ENCODE results near the gene LZTFL1. TPM values are rescaled to one million over a fixed set of nuclear protein-coding genes. Genes with fewer than 3 reads are reported as not detected.

LZTFL1 gene
- total RNA-seq, 1 experiment from 2014 or later = 21.0 TPM

- intact Hi-C loops (cut with micrococcal nuclease) = no loop called here
- no peak for ATAC-seq
- Histone ChIP-seq H3K4me3 (replicated peaks in 1 of 2; ENCODE audit: low read depth in 1 of 2, low read length in 2 of 2) (no peak overlapping the region), H3K9ac (ENCODE audit: low read length) (no peak overlapping the region), H3K36me3 (ENCODE audit: control insufficient read depth in 1 of 2, insufficient read depth in 2 of 2, low read length in 2 of 2) (no peaks in the 10 kb centered on the region), H3K27me3 (ENCODE audit: insufficient read depth, low read length) (no peaks in the 10 kb centered on the region), H2AFZ (ENCODE audit: low read depth, low read length, poor library complexity, severe bottlenecking) (no peak overlapping the region), H3K27ac (ENCODE audit: low read depth, low read length) (no peak overlapping the region), H3K9me3 (ENCODE audit: control insufficient read depth in 1 of 2, insufficient read depth in 1 of 2, low read depth in 1 of 2, low read length in 2 of 2) (no peaks in the 10 kb centered on the region), H3K4me1 (ENCODE audit: control insufficient read depth in 1 of 2, insufficient read depth in 2 of 2, low read length in 2 of 2) (no peaks in the 10 kb centered on the region), H3K4me2 (ENCODE audit: low read length) (no peak overlapping the region), H3K79me2 (ENCODE audit: insufficient read depth, low read length) (no peaks in the 10 kb centered on the region), H4K20me1 (ENCODE audit: insufficient read depth) (no peaks in the 10 kb centered on the region), H3K9me2 (ENCODE audit: insufficient read depth) (no peaks in the 10 kb centered on the region)
- ChIA-PET RAD21 (ENCODE audit: low non-redundant PET in 1 of 2, low total read pairs in 2 of 2, uncharacterized antibody in 2 of 2, unreplicated experiment in 2 of 2) (no interaction called here), POLR2A (no interaction called here), CTCF (no interaction called here)
- TF ChIP-seq, protein P1, sequence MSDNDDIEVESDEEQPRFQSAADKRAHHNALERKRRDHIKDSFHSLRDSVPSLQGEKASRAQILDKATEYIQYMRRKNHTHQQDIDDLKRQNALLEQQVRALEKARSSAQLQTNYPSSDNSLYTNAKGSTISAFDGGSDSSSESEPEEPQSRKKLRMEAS (IDR thresholded peaks at IDR 0.05) = no peak
- TF ChIP-seq SIN3A (IDR thresholded peaks at IDR 0.05; ENCODE audit: low read depth) (no peak), FOSL1 (IDR thresholded peaks at IDR 0.05; ENCODE audit: low read depth) (no peak), REST (IDR thresholded peaks at IDR 0.05; ENCODE audit: low read depth) (no peak), POLR2AphosphoS5 (IDR thresholded peaks at IDR 0.05; ENCODE audit: low read depth, low read length) (no peak), EGR1 (IDR thresholded peaks at IDR 0.05; ENCODE audit: low read depth) (no peak), JUND (IDR thresholded peaks at IDR 0.05) (no peak), EZH2phosphoT487 (IDR thresholded peaks at IDR 0.05; ENCODE audit: borderline replicate concordance) (no peak), YY1 (IDR thresholded peaks at IDR 0.05; ENCODE audit: extremely low read depth, insufficient replicate concordance, low read depth, low read length) (no peak), SP1 (IDR thresholded peaks at IDR 0.05; ENCODE audit: low read depth) (no peak), EZH2 (IDR thresholded peaks at IDR 0.05) (no peak), TCF7L2 (IDR thresholded peaks at IDR 0.05; ENCODE audit: borderline replicate concordance, extremely low read depth, insufficient read depth, insufficient read length) (no peak), ELF1 (IDR thresholded peaks at IDR 0.05; ENCODE audit: borderline replicate concordance, low read depth) (no peak), CBX3 (IDR thresholded peaks at IDR 0.05; ENCODE audit: low read depth) (no peak), ZNF274 (IDR thresholded peaks at IDR 0.05; ENCODE audit: low read depth, low read length) (no peak)
- DNase-seq (ENCODE audit: low read depth, low spot score) = no peak
- no TSS peak for BruUV-seq (replicated peaks)
These were observed 31.7 kb upstream of the LZTFL1 start for GRCh38 chr3:45873638-45874037.
